GM19035 (cell line): Measurements from ENCODE around the gene ARHGEF7.

Experiments
- ATAC-seq: cut with Tn5 transposase; IDR thresholded peaks from one replicate; pipeline ENCODE4 v1.9.1; 2021; ENCODE audit not compliant: unreplicated experiment

The ARHGEF7 gene

DNA sequence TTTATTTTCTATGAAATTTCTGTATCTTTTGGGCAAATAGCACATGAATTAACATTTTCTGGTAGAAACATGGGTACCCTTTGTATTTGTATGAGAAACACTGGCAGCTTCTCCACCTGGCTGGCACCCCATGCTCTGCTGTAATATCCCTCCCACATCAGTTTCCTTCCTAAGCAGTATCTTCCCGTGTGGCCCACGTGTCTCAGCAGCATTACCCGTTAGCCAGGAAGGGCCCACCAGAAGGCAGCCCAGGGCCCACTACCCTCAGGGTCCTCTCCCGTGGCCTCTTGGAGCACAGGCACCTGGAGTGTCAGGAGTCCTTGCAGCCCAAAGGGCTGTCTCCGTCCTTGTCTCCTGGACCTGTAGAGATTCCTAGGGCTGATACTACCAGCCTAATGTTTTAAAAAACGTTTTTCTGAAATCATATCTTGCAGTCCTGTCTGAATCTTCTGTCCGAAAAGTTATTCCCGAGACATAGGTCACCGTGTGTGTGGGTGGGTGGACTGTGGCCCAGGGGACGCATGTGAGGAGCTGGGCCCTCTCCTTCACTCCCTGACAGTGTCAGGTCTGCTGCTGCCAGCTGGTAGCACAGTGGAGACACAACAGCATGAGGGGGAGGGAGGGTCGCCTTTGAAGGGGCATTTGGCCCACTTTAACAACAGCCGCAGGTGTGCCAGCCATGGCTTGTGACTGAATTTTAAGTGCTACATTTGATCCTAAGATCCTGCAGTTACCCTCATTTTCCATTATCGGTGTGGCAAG is 183.3 kb downstream of the ARHGEF7 start:
- no peak for ATAC-seq

DNA sequence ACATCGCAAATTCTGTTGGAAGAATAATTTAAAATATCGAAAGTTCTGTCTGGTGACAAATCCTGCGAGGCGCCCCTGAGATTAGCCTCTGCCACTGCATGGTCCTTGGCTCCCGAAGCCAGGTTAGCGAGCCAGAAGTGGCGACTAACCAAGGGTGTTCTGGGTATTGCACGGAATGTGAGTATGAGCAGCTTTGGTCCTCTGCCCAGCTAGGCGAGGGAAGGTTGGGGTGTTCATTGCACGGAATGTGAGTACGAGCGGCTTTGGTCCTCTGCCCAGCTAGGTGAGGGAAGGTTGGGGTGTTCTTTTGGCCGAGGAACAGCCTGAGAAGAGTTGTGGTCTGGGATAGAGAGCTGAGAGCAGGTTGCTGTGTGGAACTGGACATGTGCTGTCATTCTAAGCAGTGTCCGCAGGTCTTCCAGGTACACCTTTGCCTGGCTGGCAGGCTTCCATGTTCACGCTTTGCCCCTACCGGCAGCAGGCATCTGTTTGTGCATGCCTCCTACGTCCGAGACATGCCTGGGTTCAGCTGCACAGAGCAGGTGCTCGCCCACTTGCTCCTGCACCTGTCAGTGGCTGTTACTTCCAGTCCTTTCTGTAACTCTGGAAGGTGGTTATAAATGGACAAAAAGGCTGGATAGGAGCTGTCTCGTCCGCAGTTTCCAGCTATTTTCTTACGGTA is 187.1 kb downstream of the ARHGEF7 start:
- no peak for ATAC-seq

DNA sequence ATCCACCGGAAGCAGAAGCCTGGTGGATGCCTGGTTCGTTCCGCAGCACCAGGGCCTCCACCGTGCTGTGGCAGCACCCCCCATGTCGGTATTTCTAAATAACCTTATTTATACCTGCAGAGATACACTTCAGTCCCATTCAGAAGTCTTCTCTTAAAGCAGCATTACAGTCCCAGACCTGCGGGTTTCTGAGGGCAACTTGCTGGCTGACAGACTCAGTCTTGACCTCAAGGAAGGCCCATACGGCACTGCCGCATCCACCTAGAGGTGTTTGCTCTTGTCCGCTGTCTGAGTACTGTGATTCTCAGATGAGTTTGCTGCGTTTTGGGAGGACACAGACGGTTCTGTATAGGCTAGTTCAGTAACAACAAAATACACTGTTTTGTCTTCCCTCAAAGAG is 188.4 kb downstream of the ARHGEF7 start:
- no peak for ATAC-seq

DNA sequence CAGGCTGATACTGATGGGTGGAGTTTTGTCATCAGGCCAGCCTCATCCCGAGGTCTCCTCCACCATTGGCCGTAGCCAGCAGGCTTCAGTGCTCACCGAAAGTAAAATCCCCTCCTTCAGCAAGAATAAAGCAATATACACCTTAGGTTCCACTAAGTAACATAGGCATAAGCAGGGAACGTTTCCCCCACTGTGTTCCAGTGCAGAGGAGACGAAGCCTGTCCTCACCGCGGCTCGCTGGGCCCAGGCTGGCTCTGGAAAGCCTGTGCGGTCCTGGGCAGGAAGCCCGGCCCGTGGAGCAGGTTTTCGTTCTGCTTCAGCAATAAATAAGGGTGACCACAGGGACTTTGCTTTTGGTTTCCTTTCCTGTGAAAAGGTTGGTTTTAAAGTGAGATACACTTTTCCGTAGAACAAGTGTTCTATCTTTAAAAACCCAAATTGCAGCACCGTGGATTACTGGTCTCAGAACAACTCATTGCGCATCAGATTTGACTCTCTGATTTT is 189.0 kb downstream of the ARHGEF7 start:
- peak; percentile 76 for ATAC-seq

DNA sequence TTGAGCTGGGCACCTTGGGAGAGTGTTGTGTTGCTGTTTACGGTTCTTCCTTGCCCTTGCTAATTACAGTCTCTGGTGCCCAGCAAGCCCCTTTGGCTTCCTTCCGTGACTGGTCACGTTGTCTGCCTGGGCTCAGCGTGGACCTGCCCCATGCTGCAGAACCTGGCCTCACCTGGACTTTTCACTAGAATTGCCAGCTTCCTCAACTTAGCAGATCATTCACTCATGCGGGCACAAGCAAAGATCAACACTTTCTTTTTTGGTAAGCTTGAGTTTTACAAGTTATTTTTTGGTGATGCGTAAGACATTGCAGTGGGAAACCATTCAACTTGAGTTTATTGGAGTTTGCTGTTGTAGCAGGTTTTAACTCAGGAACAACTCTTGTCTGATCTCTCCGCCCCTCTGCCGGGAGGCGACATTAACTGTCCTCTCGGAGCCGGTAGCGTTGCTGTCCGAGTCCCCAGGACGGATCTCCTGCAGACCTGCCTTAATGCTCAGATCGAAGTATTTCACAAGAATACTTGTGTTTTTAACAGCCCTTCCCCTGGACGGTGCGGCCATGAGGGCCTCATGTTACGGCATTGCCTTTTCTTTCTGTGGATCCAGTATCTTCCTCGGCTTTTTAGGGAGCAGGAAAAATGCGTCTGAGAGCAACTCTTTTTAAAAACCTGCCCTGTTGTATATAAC is 189.6 kb downstream of the ARHGEF7 start:
- ATAC-seq: no peak

DNA sequence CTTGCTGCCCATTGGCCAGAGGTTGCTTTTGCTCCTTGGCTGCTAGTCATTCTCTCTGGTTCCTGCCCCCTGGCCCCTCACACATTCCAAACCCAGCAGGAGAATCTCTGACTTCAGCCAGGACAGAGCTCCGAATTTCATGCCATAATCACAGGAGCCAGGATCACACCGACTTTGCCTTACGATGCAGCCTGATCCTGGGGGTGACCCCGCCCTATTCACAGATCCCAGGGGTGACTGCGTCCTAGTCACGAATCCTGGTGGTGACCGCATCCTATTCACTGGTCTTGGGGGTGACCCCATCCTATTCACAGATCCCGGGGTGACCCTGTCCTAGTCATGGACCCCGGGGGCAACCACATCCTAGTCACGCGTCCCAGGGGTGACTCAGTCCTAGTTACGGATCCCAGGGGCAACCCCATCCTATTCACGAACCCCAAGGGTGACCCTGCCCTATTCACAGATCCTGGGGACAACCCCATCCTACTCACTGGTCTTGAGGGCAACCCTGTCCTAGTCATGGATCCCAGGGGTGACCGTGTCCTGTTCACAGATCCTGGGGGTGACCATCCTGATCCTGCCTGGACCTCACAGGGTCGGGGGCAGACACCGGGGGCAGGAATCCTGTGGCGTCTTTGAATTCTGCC is 198.0 kb downstream of the ARHGEF7 start:
- no peak for ATAC-seq

GRCh38 chr13:111313911-111314425 is 198.9 kb downstream of the ARHGEF7 start:
- no peak for ATAC-seq

GRCh38 chr13:111314852-111315251 is 199.7 kb downstream of the ARHGEF7 start:
- no peak for ATAC-seq

DNA sequence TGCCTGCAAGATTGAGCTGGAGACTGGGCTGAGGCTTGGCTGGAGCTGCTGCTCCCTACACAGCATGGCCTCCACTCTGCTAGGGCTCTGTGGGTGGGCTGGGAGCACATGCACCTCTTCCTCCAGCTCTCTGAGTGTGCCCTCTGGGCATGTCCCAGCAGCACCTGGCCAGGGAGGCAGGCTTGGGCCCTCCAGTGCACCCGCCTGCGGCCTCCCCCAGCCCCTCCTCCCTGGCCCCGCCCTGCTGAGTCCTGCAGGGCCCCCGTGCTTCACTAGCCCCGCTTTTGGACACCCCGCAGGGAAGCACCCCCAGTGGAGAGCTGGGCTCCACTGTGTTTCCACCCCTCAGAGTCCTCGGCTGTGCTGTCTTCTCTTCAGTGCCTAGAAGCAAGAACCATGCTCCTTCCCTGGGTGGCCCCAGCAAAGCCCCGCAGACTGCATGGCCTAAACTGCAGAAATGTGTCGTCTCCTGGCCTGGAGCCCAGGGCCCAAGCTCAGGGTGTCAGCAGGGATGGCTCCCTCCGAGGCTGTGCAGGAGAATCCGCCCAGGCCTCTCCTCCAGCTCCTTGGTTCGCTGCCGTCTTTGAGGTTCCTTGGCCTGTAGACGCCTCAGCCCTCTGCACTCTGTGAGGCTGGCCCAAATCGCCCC is 200.4 kb downstream of the ARHGEF7 start:
- ATAC-seq: no peak

- no peak for ATAC-seq
These were observed 201.1 kb downstream of the ARHGEF7 start for GRCh38 chr13:111316161-111316730.

- no peak for ATAC-seq
These were observed 202.0 kb downstream of the ARHGEF7 start for GRCh38 chr13:111317042-111317550.

DNA sequence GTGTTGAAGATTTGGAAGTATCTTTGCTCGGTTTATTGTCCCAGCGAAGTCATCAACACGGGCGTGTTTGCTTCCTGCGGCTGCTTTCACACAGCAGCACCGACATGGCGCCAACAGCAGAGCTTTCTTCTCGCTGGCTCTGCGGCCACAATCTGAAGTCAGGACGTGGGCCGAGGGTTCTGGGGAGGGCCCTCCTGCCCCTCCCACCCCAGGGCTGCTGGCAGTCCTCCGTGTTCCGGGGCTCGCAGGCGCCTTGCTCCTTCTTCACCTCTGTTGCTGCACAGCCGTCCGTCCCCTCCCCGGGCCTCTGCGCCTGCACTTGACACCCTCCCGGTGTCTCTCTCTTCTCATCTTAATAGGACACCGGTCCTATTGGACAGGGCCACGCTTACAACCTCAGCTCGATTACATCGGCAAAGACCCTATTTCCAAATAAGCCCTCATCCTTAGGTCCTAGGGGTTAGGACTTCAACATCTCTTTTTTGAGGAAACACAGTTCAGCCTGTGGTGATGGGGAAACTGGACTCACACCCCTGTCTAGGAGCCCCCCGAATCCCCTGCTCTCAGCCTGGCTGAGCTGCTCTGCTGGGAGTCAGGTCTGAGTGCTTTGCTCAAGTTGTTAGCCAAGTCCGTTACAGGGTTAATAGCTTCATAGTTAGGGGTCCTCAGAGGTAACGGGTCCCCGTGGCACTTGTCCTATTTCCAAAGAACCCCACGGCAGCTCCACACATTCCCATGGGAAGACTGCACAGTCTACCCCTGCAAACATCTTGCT is 202.6 kb downstream of the ARHGEF7 start:
- no peak for ATAC-seq

GRCh38 chr13:111318386-111318785 is 203.3 kb downstream of the ARHGEF7 start:
- ATAC-seq: no peak

DNA sequence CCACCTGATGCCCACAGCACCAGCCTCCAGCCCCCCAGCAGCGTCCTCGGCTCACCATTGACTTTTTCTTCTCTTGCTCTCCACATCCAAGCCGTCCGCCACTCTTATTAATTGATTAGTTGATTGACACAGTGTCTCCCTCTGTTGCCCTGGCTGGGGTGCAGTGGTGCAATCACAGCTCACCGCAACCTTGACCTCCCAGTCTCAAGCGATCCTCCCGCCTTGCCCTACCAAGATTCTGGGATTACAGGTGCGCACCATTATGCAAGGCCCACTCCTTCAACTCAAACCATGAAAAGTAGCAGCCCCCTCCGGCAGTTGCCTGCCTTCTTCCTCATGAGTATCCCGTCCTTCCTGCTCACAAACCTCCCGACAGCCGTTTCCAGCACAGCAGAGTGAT is 204.4 kb downstream of the ARHGEF7 start:
- no peak for ATAC-seq

- ATAC-seq: no peak
These were observed 205.1 kb downstream of the ARHGEF7 start, which contains the start of gene TEX29 for GRCh38 chr13:111319998-111320911. Gene TEX29 (plus strand): TSS chr13:111320642. CDS start chr13:111320891, 249 bp downstream.

- ATAC-seq: no peak
These were observed 207.1 kb downstream of the ARHGEF7 start for GRCh38 chr13:111322001-111322915.

DNA sequence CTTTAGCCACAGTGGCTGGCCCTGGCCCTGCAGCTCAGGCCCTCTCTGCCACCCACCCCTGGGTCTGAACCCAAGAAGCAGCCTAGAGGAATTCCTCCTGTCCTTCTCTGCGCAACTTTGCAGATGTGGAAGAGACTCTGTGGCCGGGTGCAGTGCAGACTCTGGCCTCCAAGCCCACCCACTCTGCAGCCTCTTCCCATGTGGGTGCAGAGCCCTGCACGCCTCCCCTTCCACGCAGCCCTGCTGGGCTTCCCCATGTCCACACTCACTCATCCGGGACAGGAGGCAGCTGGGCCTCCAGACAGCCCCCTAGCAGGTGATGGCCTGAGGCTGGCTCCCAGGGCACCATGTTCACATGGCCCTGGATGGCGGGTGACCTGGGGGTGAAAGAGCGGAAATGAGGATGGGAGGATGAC is 207.8 kb downstream of the ARHGEF7 start:
- no peak for ATAC-seq
